Measurements from ENCODE around the gene SLC25A42. TPM values are rescaled to one million over a fixed set of nuclear protein-coding genes. Genes with fewer than 3 reads are reported as not detected.
A peak's percentile ranks its signal among the peaks of the same experiment; 100 is the strongest.
"Not testable (repeated sequence)": the region's sequence is repeated elsewhere in the genome, so short reads cannot be mapped to it uniquely, and the experiment has no call there.

The SLC25A42 gene
- total and polyA plus RNA-seq, 2 experiments from 2014 or later: 5.9 to 6.9 TPM

GRCh38 chr19:19145281-19145680 is 81.5 kb downstream of the SLC25A42 start:
- Histone ChIP-seq H3K4me2 (ENCODE audit: unreplicated experiment) (no peak overlapping the region), H3K79me2 (ENCODE audit: insufficient read depth) (no peaks in the 10 kb centered on the region), H3K9me2 (ENCODE audit: insufficient read depth) (no peaks in the 10 kb centered on the region), H4K20me1 (ENCODE audit: insufficient read depth) (no peaks in the 10 kb centered on the region), H3K27ac (no peak overlapping the region), H3K9ac (no peak overlapping the region), H3K36me3 (ENCODE audit: low read depth) (no peaks in the 10 kb centered on the region), H3K4me1 (ENCODE audit: insufficient read depth) (no peaks in the 10 kb centered on the region), H3K27me3 (replicated peaks; ENCODE audit: insufficient read depth) (no peaks in the 10 kb centered on the region), H3K9me3 (ENCODE audit: low read depth) (no peaks in the 10 kb centered on the region), H2AFZ (no peak overlapping the region), H3F3A (ENCODE audit: insufficient read depth) (no peaks in the 10 kb centered on the region), H3K4me3 (no peak overlapping the region)
- no peak for DNase-seq
- TF ChIP-seq EZH2phosphoT487 (IDR thresholded peaks at IDR 0.05; ENCODE audit: insufficient read depth, low read depth) (no peak), EZH2 (IDR thresholded peaks at IDR 0.05; ENCODE audit: insufficient read depth, poor library complexity, severe bottlenecking) (no peak)
- in situ Hi-C loops (cut with MboI): no loop called here
- 88 to 89% methylated on average over 14 to 17 of the region's 17 CpGs for WGBS, 2 experiments (ENCODE audit: low coverage in 1 of 2, low lambda C conversion rate in 2 of 2, missing lambda C conversion rate in 2 of 2)

GRCh38 chr19:19145684-19146608 is 82.2 kb downstream of the SLC25A42 start:
- H3K36me3 ChIP-seq (ENCODE audit: low read depth): no peaks in the 10 kb centered on the region
- TF ChIP-seq EZH2 (IDR thresholded peaks at IDR 0.05; ENCODE audit: insufficient read depth, poor library complexity, severe bottlenecking): no peak
- TF ChIP-seq EZH2phosphoT487 (IDR thresholded peaks at IDR 0.05; ENCODE audit: insufficient read depth, low read depth): no peak
- in situ Hi-C loops (cut with MboI): no loop called here
- no peaks in the 10 kb centered on the region for H3K9me3 ChIP-seq (ENCODE audit: low read depth)
- peak; percentile 52 for DNase-seq
- no peaks in the 10 kb centered on the region for H4K20me1 ChIP-seq (ENCODE audit: insufficient read depth)
- no peaks in the 10 kb centered on the region for H3K27me3 ChIP-seq (replicated peaks; ENCODE audit: insufficient read depth)
- H3K9ac ChIP-seq: peak overlapping the region; percentile 64
- peak overlapping the region; percentile 20 for H3K4me2 ChIP-seq (ENCODE audit: unreplicated experiment)
- no peaks in the 10 kb centered on the region for H3F3A ChIP-seq (ENCODE audit: insufficient read depth)
- H3K9me2 ChIP-seq (ENCODE audit: insufficient read depth): no peaks in the 10 kb centered on the region
- no peaks in the 10 kb centered on the region for H3K79me2 ChIP-seq (ENCODE audit: insufficient read depth)
- H3K27ac ChIP-seq: no peak overlapping the region
- WGBS, 2 experiments (ENCODE audit: low coverage in 1 of 2, low lambda C conversion rate in 2 of 2, missing lambda C conversion rate in 2 of 2): 28 to 33% methylated on average over 17 to 47 of the region's 47 CpGs
- 0 out of 2 replicates have a peak overlapping the region, but pooled peaks have one; percentile 34 for H3K4me3 ChIP-seq
- peak overlapping the region; percentile 92 for H2AFZ ChIP-seq
- no peaks in the 10 kb centered on the region for H3K4me1 ChIP-seq (ENCODE audit: insufficient read depth)

DNA sequence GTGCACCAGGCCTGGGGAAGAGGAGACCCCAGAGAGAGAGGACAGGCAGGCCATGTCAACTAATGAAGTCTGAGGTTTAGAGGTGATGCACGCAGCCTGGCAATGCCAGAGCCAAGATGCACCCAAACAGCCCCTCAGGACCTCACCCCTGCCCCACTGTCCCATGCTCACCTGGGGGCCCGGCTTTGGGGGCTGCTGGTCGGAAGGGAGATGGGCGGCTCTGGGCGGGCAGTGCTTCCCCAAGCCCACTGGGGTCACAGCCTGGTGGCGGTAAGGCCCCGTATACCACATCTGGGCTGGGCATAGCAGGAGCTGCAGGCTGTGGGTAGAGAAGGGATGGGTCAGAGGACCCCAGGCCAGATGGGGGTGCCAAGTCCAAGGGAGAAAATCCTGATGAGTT is 83.1 kb downstream of the SLC25A42 start:
- Histone ChIP-seq H3K4me2 (ENCODE audit: unreplicated experiment) (no peak overlapping the region), H3K4me3 (no peak overlapping the region), H4K20me1 (ENCODE audit: insufficient read depth) (no peaks in the 10 kb centered on the region), H3K27ac (no peak overlapping the region), H2AFZ (no peak overlapping the region), H3K9ac (no peak overlapping the region), H3F3A (ENCODE audit: insufficient read depth) (no peaks in the 10 kb centered on the region), H3K4me1 (ENCODE audit: insufficient read depth) (no peaks in the 10 kb centered on the region), H3K36me3 (ENCODE audit: low read depth) (no peaks in the 10 kb centered on the region), H3K9me3 (ENCODE audit: low read depth) (no peaks in the 10 kb centered on the region), H3K9me2 (ENCODE audit: insufficient read depth) (no peaks in the 10 kb centered on the region), H3K79me2 (ENCODE audit: insufficient read depth) (no peaks in the 10 kb centered on the region), H3K27me3 (replicated peaks; ENCODE audit: insufficient read depth) (no peaks in the 10 kb centered on the region)
- TF ChIP-seq EZH2phosphoT487 (IDR thresholded peaks at IDR 0.05; ENCODE audit: insufficient read depth, low read depth) (no peak), EZH2 (IDR thresholded peaks at IDR 0.05; ENCODE audit: insufficient read depth, poor library complexity, severe bottlenecking) (no peak)
- in situ Hi-C loops (cut with MboI): no loop called here
- DNase-seq: no peak
- WGBS, 2 experiments (ENCODE audit: low coverage in 1 of 2, low lambda C conversion rate in 2 of 2, missing lambda C conversion rate in 2 of 2): 98 to 100% methylated on average over 7 of the region's 7 CpGs

DNA sequence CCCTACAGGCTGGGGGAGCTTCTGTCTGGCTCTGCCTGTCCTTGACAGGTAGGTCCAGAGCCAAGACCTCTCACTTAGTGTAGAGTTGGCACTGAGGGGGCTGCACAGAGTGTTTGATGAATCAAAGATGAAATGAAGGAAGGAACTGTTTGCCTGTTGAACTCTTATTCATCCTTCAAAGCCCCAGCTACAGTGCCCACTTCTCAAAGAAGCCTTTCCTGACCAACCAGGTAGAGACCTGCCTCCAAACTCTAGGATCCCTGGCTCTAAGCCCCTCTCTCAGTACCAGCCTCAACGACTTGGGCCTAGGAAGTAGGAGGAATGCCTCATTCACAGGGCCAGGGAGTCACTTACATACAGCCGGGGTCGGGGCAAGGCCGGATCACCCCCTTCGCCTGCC is 83.5 kb downstream of the SLC25A42 start:
- H3K9me2 ChIP-seq (ENCODE audit: insufficient read depth): no peaks in the 10 kb centered on the region
- 86 to 90% methylated on average over 5 of the region's 5 CpGs for WGBS, 2 experiments (ENCODE audit: low coverage in 1 of 2, low lambda C conversion rate in 2 of 2, missing lambda C conversion rate in 2 of 2)
- no peak overlapping the region for H3K27ac ChIP-seq
- no peaks in the 10 kb centered on the region for H3K36me3 ChIP-seq (ENCODE audit: low read depth)
- no peaks in the 10 kb centered on the region for H3K9me3 ChIP-seq (ENCODE audit: low read depth)
- no peaks in the 10 kb centered on the region for H3K4me1 ChIP-seq (ENCODE audit: insufficient read depth)
- H3K4me3 ChIP-seq: no peak overlapping the region
- no peak overlapping the region for H2AFZ ChIP-seq
- H3K9ac ChIP-seq: no peak overlapping the region
- H3K4me2 ChIP-seq (ENCODE audit: unreplicated experiment): no peak overlapping the region
- H3K79me2 ChIP-seq (ENCODE audit: insufficient read depth): no peaks in the 10 kb centered on the region
- TF ChIP-seq EZH2 (IDR thresholded peaks at IDR 0.05; ENCODE audit: insufficient read depth, poor library complexity, severe bottlenecking) (no peak), EZH2phosphoT487 (IDR thresholded peaks at IDR 0.05; ENCODE audit: insufficient read depth, low read depth) (no peak)
- H3K27me3 ChIP-seq (replicated peaks; ENCODE audit: insufficient read depth): no peaks in the 10 kb centered on the region
- H4K20me1 ChIP-seq (ENCODE audit: insufficient read depth): no peaks in the 10 kb centered on the region
- no peak for DNase-seq
- no peaks in the 10 kb centered on the region for H3F3A ChIP-seq (ENCODE audit: insufficient read depth)
- in situ Hi-C loops (cut with MboI): no loop called here

DNA sequence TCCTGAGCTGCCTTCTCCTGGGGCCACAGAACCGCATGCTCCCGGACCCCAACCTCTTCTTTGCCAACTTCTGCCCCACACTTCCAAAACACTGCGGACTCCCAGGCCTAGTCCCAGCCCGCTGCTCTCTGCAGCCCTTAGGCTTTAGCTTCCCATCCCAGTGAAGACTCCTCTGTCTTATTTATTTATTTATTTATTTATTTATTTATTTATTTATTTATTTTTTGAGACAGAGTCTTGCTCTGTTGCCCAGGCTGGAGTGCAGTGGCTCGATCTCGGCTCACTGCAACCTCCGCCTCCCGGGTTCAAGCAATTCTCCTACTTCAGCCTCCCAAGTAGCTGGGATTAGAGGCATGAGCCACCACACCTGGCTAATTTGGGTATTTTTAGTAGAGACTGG is 84.7 kb downstream of the SLC25A42 start:
- H3K79me2 ChIP-seq (ENCODE audit: insufficient read depth); H3K36me3 ChIP-seq (ENCODE audit: low read depth); H3F3A ChIP-seq (ENCODE audit: insufficient read depth); H3K4me2 ChIP-seq (ENCODE audit: unreplicated experiment); H3K4me1 ChIP-seq (ENCODE audit: insufficient read depth); in situ Hi-C loops (cut with MboI); H3K9me3 ChIP-seq (ENCODE audit: low read depth); H3K4me3 ChIP-seq; H2AFZ ChIP-seq; H4K20me1 ChIP-seq (ENCODE audit: insufficient read depth); DNase-seq; H3K27me3 ChIP-seq (replicated peaks; ENCODE audit: insufficient read depth); H3K27ac ChIP-seq; H3K9ac ChIP-seq; H3K9me2 ChIP-seq (ENCODE audit: insufficient read depth): not testable (repeated sequence)
- 93 to 94% methylated on average over 8 of the region's 8 CpGs for WGBS, 2 experiments (ENCODE audit: low coverage in 1 of 2, low lambda C conversion rate in 2 of 2, missing lambda C conversion rate in 2 of 2)

Data from GM23248 (cell line).